GM12872 (cell line): ENCODE data around the gene PDLIM3.

Experiments
- CTCF ChIP-seq: IDR thresholded peaks from 3 replicates; pipeline ENCODE4 v1.5.1; 2011; ENCODE audit warnings: low read depth, mild to moderate bottlenecking, low read length, moderate library complexity; ENCODE audit not compliant: insufficient read depth

Gene PDLIM3

GRCh38 chr4:185534866-185535611 is at the start of gene PDLIM3:
Gene PDLIM3, minus strand, starts transcription at chr4:185535507. Its CDS starts 73 bp downstream, at chr4:185535434.
- TF ChIP-seq CTCF: no peak

- no peak for TF ChIP-seq CTCF
Observed at GRCh38 chr4:185583813-185584212, 48.5 kb upstream of the PDLIM3 start.

GRCh38 chr4:185582651-185583400 is 47.5 kb upstream of the PDLIM3 start:
- no peak for TF ChIP-seq CTCF

GRCh38 chr4:185580699-185581098 is 45.4 kb upstream of the PDLIM3 start:
- TF ChIP-seq CTCF: no peak

GRCh38 chr4:185578284-185578683 is 43.0 kb upstream of the PDLIM3 start:
- no peak for TF ChIP-seq CTCF

GRCh38 chr4:185576962-185577950 is 41.9 kb upstream of the PDLIM3 start:
- TF ChIP-seq CTCF: no peak
